Aorta (tissue), 5 donors: ENCODE data around the gene KCNK13. TPM values are rescaled to one million over a fixed set of nuclear protein-coding genes. Genes with fewer than 3 reads are reported as not detected.

Experiments used
- ATAC-seq: fragments of 200-7000 bp; cut with Tn5 transposase; one replicate; pipeline ENCODE4 v1.9.1; 2022; ENCODE audit warnings: moderate library complexity; ENCODE audit not compliant: low FRiP score
- DNase-seq, 2 donors: peaks; one replicate each; pipeline ENCODE4 v3.0.0-alpha.2; 2020
- H3K27ac ChIP-seq, 2 donors: one replicate each; pipeline ENCODE4 v1.5.1; 2013; ENCODE audit warnings: low read length in 2 of 2, mild to moderate bottlenecking in 2 of 2, moderate library complexity in 2 of 2, control low read depth in 1 of 2, inconsistent platforms in 1 of 2, low read depth in 1 of 2
- H3K27me3 ChIP-seq, 2 donors: one replicate each; pipeline ENCODE4 v1.6.1; 2013; ENCODE audit warnings: control low read depth in 1 of 2, low read length in 1 of 2, mild to moderate bottlenecking in 1 of 2, moderate library complexity in 1 of 2; ENCODE audit not compliant: insufficient read depth in 2 of 2, control insufficient read depth in 1 of 2
- H3K36me3 ChIP-seq, 2 donors: one replicate each; pipeline ENCODE4 v1.6.1; 2013; ENCODE audit warnings: control low read depth in 1 of 2, low read length in 1 of 2, mild to moderate bottlenecking in 1 of 2; ENCODE audit not compliant: insufficient read depth in 2 of 2, control insufficient read depth in 1 of 2
- H3K4me1 ChIP-seq, 2 donors: one replicate each; pipeline ENCODE4 v1.6.1; 2013; ENCODE audit warnings: low read length in 2 of 2, control low read depth in 1 of 2, mild to moderate bottlenecking in 1 of 2, moderate library complexity in 1 of 2; ENCODE audit not compliant: insufficient read depth in 2 of 2, control insufficient read depth in 1 of 2
- H3K4me3 ChIP-seq, 2 donors: one replicate each; pipeline ENCODE4 v1.5.1; 2013; ENCODE audit warnings: low read length in 2 of 2, control low read depth in 1 of 2, mild to moderate bottlenecking in 1 of 2
- H3K9me3 ChIP-seq: one replicate; pipeline ENCODE4 v1.6.1; 2013; ENCODE audit warnings: mild to moderate bottlenecking, low read length; ENCODE audit not compliant: control insufficient read depth
- WGBS, 2 donors: extraction: QIAGEN DNeasy Blood & Tissue Kit; methylation state at CpG; one replicate each; pipeline ENCODE4 v1.1.7; 2013; 5-methylcytosine and 5-hydroxymethylcytosine counted together
- intact Hi-C, 2 donors: fragments of 100-400 bp; cut with DNase I; formaldehyde crosslinking; loops; one replicate each; pipeline versions ENCODE4 v1.14.2 to v1.15.0; 2022
- polyA plus RNA-seq, 2 donors: library from polyadenylated mRNA; stranded (reverse); fragments of 200-250 nt; gene quantifications; one replicate each; pipeline ENCODE4 v1.2.3, GENCODE V29; 2013
- total RNA-seq, 2 donors: library from RNA; stranded (reverse); fragmentation: NEBNext Ultra II Directional; extraction: Animal tissue kit (Norgen Biotek cat#: 25700); gene quantifications; one replicate each; pipeline ENCODE4 v1.2.1, GENCODE V29; 2021
- donor health status: healthy with polysubstance abuse.
- donor health status: Bipolar disorder and iron deficiency.
- donor health status: DM: no; HTN: no; CAD: no.
- donor health status: DM: no; HTN: no; CAD: no.
- donor health status: DM: yes; HTN: yes; CAD: no.

KCNK13 gene
- total and polyA plus RNA-seq, 4 donors, result 0.26 to 1.3 (median 0.48) TPM; not detected in 1

DNA sequence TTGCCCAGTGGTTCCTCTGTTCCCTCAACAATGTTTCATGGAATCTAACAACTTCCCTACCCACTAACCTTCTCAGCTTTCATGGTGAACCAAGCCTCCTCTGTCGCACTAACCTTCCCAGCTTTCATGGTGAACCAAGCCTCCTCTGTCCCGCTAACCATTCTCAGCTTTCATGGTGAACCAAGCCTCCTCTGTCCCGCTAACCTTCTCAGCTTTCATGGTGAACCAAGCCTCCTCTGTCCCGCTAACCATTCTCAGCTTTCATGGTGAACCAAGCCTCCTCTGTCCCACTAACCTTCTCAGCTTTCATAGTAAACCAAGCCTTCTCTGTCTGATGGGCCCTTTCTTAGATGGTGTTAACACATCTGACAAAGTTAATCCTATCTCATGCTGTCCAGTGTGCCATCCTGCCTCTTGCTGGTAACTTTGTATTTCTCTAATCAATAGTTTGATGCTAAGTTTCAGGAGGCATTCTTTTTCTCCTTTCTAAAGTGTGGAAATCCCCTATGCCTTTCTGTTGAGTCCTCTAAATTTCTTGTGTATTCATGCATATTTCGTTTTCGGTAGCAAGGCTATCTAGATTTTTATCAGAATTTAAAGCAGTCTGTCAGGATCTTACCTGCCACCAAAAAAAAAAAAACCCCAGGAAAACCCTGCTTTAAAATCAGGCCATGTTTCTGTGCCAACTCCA is 26.8 kb upstream of the KCNK13 start:
- no peaks in the 10 kb centered on the region for H3K27me3 ChIP-seq
- WGBS, 2 donors, result 97% methylated on average over 6 of the region's 6 CpGs
- no peak for ATAC-seq

DNA sequence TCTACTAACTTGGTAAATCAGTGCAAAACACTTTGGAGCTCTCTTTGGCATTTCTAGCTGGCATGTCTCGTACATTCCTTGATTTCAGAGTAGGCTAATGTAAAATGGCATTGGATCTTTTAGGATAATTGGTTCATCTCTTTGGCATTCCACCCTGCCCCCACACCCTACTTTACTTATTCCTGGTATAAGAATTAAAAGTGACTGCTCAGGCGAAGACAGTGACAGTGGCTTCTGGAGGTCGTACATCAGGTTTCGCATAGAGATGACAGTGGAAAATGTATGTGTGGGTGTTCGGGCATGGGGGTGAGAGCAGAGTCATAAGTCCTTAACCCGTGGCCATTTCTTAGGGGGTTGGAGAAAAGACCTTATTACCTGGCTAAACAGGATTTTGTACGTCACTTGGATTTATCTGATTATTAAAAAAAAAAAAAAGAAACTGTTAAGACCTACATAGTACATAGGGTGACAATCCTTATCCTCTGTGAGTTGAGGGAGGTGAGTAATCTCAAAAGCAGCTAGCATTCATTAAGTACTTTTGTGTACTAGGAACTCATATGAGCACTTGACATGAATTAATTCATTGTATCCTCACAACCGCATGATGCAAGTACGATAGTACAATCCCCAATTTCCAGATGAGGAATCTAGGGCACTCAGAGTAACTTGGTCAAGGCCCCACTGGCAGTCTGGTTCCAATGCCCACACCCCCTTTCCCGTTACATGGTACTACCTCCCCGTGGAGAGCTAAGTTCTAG is 22.4 kb upstream of the KCNK13 start:
- DNase-seq, result no peak
- Histone ChIP-seq H3K27me3 (no peaks in the 10 kb centered on the region), H3K4me3 (no peak overlapping the region), H3K9me3 (no peaks in the 10 kb centered on the region), H3K36me3 (peaks cover 0 to 3% of the 10 kb centered on the region in 2 donors), H3K4me1 (no peaks in the 10 kb centered on the region), H3K27ac (no peak overlapping the region)
- no peak for ATAC-seq
- intact Hi-C loops, result no loop called here
- 97% methylated on average over 11 of the region's 11 CpGs for WGBS, 2 donors

More for the DNA sequence above, 26.8 kb upstream of the KCNK13 start:
- Histone ChIP-seq H3K4me1 (no peaks in the 10 kb centered on the region), H3K27ac (no peak overlapping the region), H3K36me3 (peaks cover 3 to 4% of the 10 kb centered on the region in 2 donors), H3K9me3 (no peaks in the 10 kb centered on the region), H3K4me3 (no peak overlapping the region)
- no peak for DNase-seq
- intact Hi-C loops, result no loop called here

DNA sequence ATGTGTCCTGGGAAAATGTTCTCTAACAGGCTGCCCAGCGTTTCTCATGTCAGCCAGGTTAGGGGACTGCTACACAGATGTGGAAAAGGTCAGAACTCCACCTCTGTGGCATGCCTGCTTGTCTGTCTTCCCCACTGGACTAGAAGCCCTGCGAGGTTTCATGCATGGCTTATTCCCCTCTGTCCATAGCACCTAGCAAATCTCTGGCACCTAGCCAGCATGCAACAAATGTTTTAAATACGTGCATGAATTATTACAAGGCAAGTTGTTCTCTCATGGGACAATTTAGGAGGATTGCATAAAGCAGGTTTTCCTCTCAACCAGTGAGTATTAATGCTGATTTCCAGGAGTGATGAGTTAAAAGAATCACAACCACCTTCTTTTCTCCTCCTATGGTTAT is 21.4 kb upstream of the KCNK13 start:
- no peak overlapping the region for H3K27ac ChIP-seq
- ATAC-seq (no peak), DNase-seq (no peak)
- peaks cover 0 to 2% of the 10 kb centered on the region in 2 donors for H3K36me3 ChIP-seq
- intact Hi-C loops, result no loop called here
- no peaks in the 10 kb centered on the region for H3K4me1 ChIP-seq
- 72 to 74% methylated on average over 3 of the region's 3 CpGs for WGBS, 2 donors
- H3K27me3 ChIP-seq, result no peaks in the 10 kb centered on the region
- H3K9me3 ChIP-seq, result no peaks in the 10 kb centered on the region
- no peak overlapping the region for H3K4me3 ChIP-seq

DNA sequence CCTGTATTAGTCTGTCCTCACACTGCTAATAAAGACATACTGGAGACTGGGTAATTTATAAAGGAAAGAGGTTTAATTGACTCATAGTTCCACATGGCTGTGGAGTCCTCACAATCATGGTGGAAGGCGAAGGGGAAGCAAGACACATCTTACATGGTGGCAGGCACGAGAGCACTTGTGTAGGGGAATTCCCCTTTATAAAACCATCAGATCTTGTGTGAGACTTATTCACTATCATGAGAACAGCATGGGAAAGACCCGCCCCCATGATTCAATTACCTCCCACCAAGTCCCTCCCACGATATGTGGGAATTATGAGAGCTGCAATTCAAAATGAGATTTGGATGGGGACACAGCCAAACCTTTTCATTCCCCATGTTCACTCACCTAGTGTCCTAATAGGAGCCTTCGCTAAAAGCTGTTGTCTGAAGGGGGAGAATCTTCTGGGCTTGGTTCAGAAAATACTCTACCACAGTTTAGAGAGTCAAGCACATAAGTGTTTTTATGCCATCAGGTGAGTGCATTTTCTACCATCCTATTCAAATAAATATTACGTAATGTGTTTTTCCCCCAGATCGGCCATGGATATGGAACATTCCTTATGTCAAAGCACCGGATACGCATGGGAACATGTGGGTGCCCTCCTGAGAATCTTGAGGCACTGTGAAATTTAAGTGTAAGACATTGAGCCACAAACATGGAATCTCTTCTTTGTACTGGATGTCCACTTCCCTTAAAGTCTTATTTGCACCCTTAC is 19.1 kb upstream of the KCNK13 start:
- no peak for ATAC-seq
- H3K9me3 ChIP-seq, result no peaks in the 10 kb centered on the region
- intact Hi-C loops, result no loop called here
- H3K27ac ChIP-seq, result no peak overlapping the region
- H3K36me3 ChIP-seq, result peaks cover 0 to 2% of the 10 kb centered on the region in 2 donors
- H3K4me3 ChIP-seq, result no peak overlapping the region
- no peak for DNase-seq
- no peaks in the 10 kb centered on the region for H3K27me3 ChIP-seq
- 90 to 94% methylated on average over 9 of the region's 9 CpGs for WGBS, 2 donors
- no peaks in the 10 kb centered on the region for H3K4me1 ChIP-seq

DNA sequence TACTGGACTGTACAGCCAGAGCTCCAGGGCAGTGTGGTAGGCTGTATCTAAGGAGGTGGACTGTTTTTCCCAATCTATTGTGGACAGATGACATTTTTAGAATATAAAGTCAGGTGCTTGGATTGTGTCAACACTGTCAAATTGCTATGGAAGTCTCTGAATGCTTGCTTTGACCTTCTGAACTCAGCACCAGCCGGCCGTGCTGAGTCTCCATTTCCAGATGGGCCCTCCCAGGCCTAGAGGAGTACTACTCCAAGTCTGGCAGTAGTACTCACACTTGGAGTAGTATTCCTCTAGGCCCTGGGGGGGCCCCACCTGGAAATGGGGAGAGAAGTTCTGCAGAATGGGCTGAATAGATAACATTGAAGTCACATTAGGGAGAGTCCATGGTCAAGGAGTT is 16.2 kb upstream of the KCNK13 start:
- DNase-seq (no peak), ATAC-seq (no peak)
- Histone ChIP-seq H3K27ac (no peak overlapping the region), H3K27me3 (no peaks in the 10 kb centered on the region), H3K4me1 (no peaks in the 10 kb centered on the region), H3K4me3 (no peak overlapping the region), H3K9me3 (no peaks in the 10 kb centered on the region), H3K36me3 (peaks cover 0 to 2% of the 10 kb centered on the region in 2 donors)
- 62 to 64% methylated on average over 2 of the region's 2 CpGs for WGBS, 2 donors
- intact Hi-C loops, result no loop called here

DNA sequence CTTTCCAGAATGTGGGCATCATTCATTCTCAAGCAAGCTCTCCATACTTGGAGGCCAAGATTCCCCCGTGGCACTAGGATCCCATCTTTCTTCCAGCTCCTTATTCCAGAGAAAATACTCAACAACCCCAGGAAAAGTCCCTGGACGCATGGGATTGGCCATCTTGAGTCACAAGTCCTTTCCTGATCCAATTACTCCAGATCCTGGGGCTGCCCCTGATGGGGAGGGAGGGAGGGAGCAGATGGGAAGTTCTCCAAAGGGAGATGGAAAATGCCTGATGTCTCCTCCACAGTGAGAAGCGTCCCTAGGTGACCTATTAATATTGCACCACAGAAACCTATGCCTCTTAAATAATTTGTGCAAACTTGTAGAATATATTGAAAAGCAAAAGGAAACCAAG is 12.4 kb upstream of the KCNK13 start:
- H3K36me3 ChIP-seq, result no peaks in the 10 kb centered on the region
- no peaks in the 10 kb centered on the region for H3K9me3 ChIP-seq
- DNase-seq, result no peak
- no peak overlapping the region for H3K27ac ChIP-seq
- no peak overlapping the region for H3K4me3 ChIP-seq
- WGBS, 2 donors, result 45 to 47% methylated on average over 3 of the region's 3 CpGs
- ATAC-seq, result no peak
- intact Hi-C loops, result no loop called here
- no peaks in the 10 kb centered on the region for H3K4me1 ChIP-seq
- H3K27me3 ChIP-seq, result no peaks in the 10 kb centered on the region

DNA sequence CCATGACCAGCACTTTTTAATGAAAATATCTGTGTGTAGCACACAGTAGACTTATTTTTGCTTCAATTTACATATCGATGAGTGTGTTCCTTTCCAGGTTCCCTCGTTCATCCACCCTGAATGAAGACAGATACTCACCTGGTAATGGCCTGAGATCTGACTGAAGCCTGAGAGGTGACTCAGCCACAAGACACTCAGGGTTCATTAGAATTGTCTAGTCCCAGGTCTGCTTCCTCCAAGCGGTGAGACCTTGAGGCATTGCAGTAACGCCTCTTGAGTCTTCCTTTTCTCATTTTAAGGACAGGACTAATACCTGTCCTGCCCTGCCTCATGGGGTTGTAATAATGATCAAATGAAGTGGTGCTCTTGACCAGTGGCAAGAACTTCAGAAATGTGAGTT is 11.5 kb upstream of the KCNK13 start:
- Histone ChIP-seq H3K9me3 (no peaks in the 10 kb centered on the region), H3K4me1 (no peaks in the 10 kb centered on the region), H3K27me3 (no peaks in the 10 kb centered on the region), H3K27ac (no peak overlapping the region), H3K36me3 (no peaks in the 10 kb centered on the region), H3K4me3 (no peak overlapping the region)
- ATAC-seq (no peak), DNase-seq (no peak)
- intact Hi-C loops, result no loop called here
- 90 to 98% methylated on average over 4 of the region's 4 CpGs for WGBS, 2 donors

DNA sequence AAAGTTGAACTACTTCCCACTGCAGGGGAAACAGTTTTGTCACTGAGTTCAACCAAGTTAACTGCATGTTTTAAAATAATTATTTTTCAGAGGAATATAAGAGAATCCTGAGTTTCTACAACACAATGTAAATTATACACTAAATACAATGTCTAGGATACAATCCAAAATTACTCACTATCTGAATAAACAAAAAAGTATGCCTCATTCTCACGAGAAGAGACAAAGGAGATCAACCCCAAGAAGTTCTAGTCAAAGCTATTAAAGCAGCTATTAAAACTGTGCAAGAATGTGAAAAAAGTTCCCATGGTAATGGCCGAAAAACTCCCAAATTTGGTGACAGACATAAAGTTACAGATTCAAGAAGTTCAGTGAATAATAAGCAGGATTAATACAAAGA is 8.8 kb upstream of the KCNK13 start:
- 64 to 74% methylated on average over 2 of the region's 2 CpGs for WGBS, 2 donors
- intact Hi-C loops, result no loop called here
- DNase-seq, result no peak
- no peaks in the 10 kb centered on the region for H3K9me3 ChIP-seq
- no peak overlapping the region for H3K4me3 ChIP-seq
- no peak overlapping the region for H3K27ac ChIP-seq
- no peaks in the 10 kb centered on the region for H3K36me3 ChIP-seq
- H3K4me1 ChIP-seq, result no peaks in the 10 kb centered on the region
- no peak for ATAC-seq
- no peaks in the 10 kb centered on the region for H3K27me3 ChIP-seq
